Activated CD8-positive, alpha-beta memory T cell treated with anti-CD3 and anti-CD28 coated beads, Interleukin-2, amount 50 U/mL, for 1 hour (primary cell): Measurements from ENCODE around the gene NTRK2.

Experiments
- DNase-seq: peaks from one replicate; pipeline ENCODE4 v3.0.0-alpha.2; 2020; ENCODE audit errors: extremely low read depth

Gene NTRK2

GRCh38 chr9:84669288-84670137 lies at the start of gene NTRK2:
TSS of gene NTRK2 (plus strand) at chr9:84669729. CDS start at chr9:84670749, 1,020 bp downstream.
- DNase-seq, result no peak

- DNase-seq, result no peak
These were observed 49.2 kb upstream of the NTRK2 start for GRCh38 chr9:84620338-84620737.

GRCh38 chr9:84621811-84622210 lies 47.7 kb upstream of the NTRK2 start:
- no peak for DNase-seq

- no peak for DNase-seq
These were observed 46.5 kb upstream of the NTRK2 start for GRCh38 chr9:84622981-84623380.

GRCh38 chr9:84636436-84636835 lies 33.1 kb upstream of the NTRK2 start:
- DNase-seq, result no peak

- DNase-seq, result no peak
These were observed 26.9 kb upstream of the NTRK2 start for GRCh38 chr9:84642553-84643141.

GRCh38 chr9:84647699-84648098 lies 21.8 kb upstream of the NTRK2 start:
- DNase-seq, result no peak

- no peak for DNase-seq
These were observed 16.9 kb upstream of the NTRK2 start for GRCh38 chr9:84652496-84653120.

- no peak for DNase-seq
These were observed 14.1 kb upstream of the NTRK2 start for GRCh38 chr9:84655447-84655846.

- no peak for DNase-seq
These were observed 10.2 kb upstream of the NTRK2 start for GRCh38 chr9:84659313-84659712.

- DNase-seq, result no peak
These were observed 9.8 kb upstream of the NTRK2 start for GRCh38 chr9:84659773-84660172.

- DNase-seq, result no peak
These were observed 1.8 kb upstream of the NTRK2 start for GRCh38 chr9:84667571-84668195.

GRCh38 chr9:84668196-84669012 lies 1.1 kb upstream of the NTRK2 start:
- DNase-seq, result no peak

- DNase-seq, result no peak
These were observed 579 bp upstream of the NTRK2 start for GRCh38 chr9:84669013-84669287.

GRCh38 chr9:84670138-84671041 lies 861 bp downstream of the NTRK2 start:
- DNase-seq, result no peak

- DNase-seq, result no peak
These were observed 2.3 kb downstream of the NTRK2 start for GRCh38 chr9:84671586-84672521.

GRCh38 chr9:84673806-84674205 lies 4.3 kb downstream of the NTRK2 start:
- DNase-seq, result no peak

GRCh38 chr9:84677080-84677479 lies 7.6 kb downstream of the NTRK2 start:
- no peak for DNase-seq

- no peak for DNase-seq
These were observed 10.0 kb downstream of the NTRK2 start for GRCh38 chr9:84679571-84679970.
